Spleen (tissue), 7 donors: ENCODE measurements around the gene SAP30BP.

ENCODE experiments used
- POLR2A ChIP-seq, 3 donors: fragments of 450-650 bp; IDR thresholded peaks; one replicate each; pipeline ENCODE4 v1.5.1; 2017; ENCODE audit warnings: antibody characterized with exemption in 3 of 3, mild to moderate bottlenecking in 1 of 3
- TF ChIP-seq, protein P1 (sequence below), 11 experiments: fragments of 200-600 bp in 7 of 11; fragments of 450-650 bp in 4 of 11; sonication (generic) in 4 of 11; IDR thresholded peaks in 8 of 11; conservative IDR thresholded peaks in 3 of 11; 1 replicate in 7 of 11; 2 replicates in 4 of 11; pipeline versions ENCODE4 v1.4.0 to v1.8.0; 2016 to 2021; ENCODE audit warnings: antibody characterized with exemption in 11 of 11, inconsistent platforms in 4 of 11, mild to moderate bottlenecking in 1 of 11
- donor health status: DM: no; HTN: no; CAD: no; lungs with moderate emphysema.
- donor health status: DM: no; HTN: no; CAD: no.
- donor health status: DM: no; HTN: no; CAD: no.

DNA sequence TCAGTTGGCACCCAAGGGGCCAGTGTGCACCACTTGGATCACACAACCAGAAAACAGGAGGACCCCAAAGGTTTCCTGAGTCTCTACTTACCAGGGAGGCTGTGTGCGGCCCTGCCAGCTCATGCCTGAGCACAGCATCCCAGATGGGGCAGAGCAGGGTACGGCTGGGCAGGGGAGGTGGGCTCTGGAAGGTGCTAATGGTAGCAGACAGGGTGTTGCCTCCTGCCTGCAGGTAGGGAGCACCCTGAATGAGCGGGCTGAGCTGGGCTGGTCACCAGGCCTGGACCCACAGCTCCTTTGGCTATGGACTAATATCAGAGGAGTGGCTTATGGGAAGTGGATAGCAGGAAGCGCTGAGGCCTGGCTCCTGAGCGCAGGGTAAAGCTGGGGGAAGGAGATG, 14.8 kb upstream of the SAP30BP start:
- no peak for TF ChIP-seq POLR2A (IDR thresholded peaks at IDR 0.05)
- TF ChIP-seq, protein P1, sequence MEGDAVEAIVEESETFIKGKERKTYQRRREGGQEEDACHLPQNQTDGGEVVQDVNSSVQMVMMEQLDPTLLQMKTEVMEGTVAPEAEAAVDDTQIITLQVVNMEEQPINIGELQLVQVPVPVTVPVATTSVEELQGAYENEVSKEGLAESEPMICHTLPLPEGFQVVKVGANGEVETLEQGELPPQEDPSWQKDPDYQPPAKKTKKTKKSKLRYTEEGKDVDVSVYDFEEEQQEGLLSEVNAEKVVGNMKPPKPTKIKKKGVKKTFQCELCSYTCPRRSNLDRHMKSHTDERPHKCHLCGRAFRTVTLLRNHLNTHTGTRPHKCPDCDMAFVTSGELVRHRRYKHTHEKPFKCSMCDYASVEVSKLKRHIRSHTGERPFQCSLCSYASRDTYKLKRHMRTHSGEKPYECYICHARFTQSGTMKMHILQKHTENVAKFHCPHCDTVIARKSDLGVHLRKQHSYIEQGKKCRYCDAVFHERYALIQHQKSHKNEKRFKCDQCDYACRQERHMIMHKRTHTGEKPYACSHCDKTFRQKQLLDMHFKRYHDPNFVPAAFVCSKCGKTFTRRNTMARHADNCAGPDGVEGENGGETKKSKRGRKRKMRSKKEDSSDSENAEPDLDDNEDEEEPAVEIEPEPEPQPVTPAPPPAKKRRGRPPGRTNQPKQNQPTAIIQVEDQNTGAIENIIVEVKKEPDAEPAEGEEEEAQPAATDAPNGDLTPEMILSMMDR (IDR thresholded peaks at IDR 0.05 in 8 of 11, conservative IDR thresholded peaks at IDR 0.05 in 3 of 11): no peak
